ENCODE results near the gene DGAT2.

DGAT2 gene

GRCh38 chr11:75801362-75802020 lies 32.9 kb downstream of the DGAT2 start:
- no peak for DNase-seq (ENCODE audit: low read depth in 2 of 2)

- no peak for DNase-seq (ENCODE audit: low read depth in 2 of 2)
Observed at GRCh38 chr11:75802021-75802912, 33.7 kb downstream of the DGAT2 start.

- no peak for DNase-seq (ENCODE audit: low read depth in 2 of 2)
Observed at GRCh38 chr11:75802913-75803820, 34.6 kb downstream of the DGAT2 start.

- DNase-seq (ENCODE audit: low read depth in 2 of 2) = no peak
Observed at GRCh38 chr11:75809111-75809510, 40.5 kb downstream of the DGAT2 start.

DNA sequence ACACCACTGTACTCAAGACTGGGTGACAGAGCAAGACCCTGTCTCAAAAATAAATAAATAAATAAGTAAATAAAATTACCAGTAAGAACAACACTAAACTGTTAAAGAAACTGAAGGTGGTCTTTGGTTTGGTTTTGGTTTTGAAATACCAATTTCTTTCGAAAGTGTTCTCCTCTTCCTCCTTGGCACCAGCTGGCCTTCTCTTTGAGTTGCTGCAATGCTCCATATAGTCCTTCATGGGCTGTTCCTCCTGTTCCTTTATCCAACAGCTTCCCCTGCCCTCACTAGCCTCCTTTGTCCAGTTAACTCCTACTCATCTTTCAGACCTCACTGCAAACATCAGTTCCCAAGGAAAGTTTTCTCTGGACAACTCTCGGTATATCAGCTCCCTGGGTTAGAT lies 41.4 kb downstream of the DGAT2 start:
- DNase-seq (ENCODE audit: low read depth in 2 of 2) = no peak

GRCh38 chr11:75810637-75811390 lies 42.2 kb downstream of the DGAT2 start:
- DNase-seq (ENCODE audit: low read depth in 2 of 2) = no peak

- DNase-seq (ENCODE audit: low read depth in 2 of 2) = no peak
Observed at GRCh38 chr11:75811485-75811884, 42.9 kb downstream of the DGAT2 start.

DNA sequence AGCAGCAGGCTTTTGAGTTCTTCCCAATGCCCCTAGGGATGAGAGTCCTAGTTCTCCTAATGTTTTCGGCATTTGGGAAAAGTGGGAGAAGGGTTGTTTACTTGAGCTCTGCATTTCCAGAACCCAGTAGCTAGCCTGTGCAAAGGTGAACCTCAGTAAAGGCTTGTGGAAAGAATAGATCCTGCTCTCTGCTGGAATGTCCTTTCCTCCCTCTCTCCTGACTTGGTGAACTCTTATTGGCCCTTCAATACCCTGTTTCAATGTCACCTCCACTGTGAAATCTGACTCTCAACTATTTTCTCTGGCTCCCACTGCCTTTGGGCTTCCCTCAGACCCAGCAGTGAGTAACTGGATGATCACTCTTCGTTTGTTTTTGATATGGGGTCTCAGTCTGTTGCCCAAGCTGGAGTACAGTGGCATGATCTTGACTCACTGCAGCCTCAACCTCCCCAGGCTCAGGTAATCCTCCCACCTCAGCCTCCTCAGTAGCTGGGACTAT lies 44.0 kb downstream of the DGAT2 start:
- no peak for DNase-seq (ENCODE audit: low read depth in 2 of 2)

DNA sequence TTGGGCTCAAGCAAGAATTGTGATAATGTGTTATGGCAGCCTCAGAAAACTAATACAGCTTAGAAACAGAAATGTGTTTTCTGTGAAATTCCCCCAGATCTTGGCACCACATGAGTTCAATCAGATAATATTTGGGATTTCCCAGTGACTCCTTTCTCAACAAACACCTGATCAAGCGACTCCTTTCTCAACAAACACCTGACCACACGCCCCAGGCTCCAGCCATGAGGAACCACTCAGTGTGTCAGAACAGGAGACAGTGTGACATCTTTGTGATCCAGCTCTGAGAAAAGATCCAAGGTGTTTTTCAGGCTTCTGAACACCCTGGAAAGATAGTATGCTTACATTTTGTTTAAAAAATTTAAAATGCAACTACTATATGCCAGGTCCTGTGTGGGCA lies 44.5 kb downstream of the DGAT2 start:
- no peak for DNase-seq (ENCODE audit: low read depth in 2 of 2)

GRCh38 chr11:75813622-75814039 lies 45.1 kb downstream of the DGAT2 start:
- DNase-seq (ENCODE audit: low read depth in 2 of 2) = no peak

GRCh38 chr11:75814363-75814676 lies 45.7 kb downstream of the DGAT2 start:
- no peak for DNase-seq (ENCODE audit: low read depth in 2 of 2)

- peak; percentile 97 to 98 for DNase-seq (ENCODE audit: low read depth in 2 of 2)
Observed at GRCh38 chr11:75814677-75815344, 46.2 kb downstream of the DGAT2 start, which contains the start of gene UVRAG. Gene UVRAG (plus strand): TSS chr11:75815210. CDS start chr11:75815408, 198 bp downstream.

DNA sequence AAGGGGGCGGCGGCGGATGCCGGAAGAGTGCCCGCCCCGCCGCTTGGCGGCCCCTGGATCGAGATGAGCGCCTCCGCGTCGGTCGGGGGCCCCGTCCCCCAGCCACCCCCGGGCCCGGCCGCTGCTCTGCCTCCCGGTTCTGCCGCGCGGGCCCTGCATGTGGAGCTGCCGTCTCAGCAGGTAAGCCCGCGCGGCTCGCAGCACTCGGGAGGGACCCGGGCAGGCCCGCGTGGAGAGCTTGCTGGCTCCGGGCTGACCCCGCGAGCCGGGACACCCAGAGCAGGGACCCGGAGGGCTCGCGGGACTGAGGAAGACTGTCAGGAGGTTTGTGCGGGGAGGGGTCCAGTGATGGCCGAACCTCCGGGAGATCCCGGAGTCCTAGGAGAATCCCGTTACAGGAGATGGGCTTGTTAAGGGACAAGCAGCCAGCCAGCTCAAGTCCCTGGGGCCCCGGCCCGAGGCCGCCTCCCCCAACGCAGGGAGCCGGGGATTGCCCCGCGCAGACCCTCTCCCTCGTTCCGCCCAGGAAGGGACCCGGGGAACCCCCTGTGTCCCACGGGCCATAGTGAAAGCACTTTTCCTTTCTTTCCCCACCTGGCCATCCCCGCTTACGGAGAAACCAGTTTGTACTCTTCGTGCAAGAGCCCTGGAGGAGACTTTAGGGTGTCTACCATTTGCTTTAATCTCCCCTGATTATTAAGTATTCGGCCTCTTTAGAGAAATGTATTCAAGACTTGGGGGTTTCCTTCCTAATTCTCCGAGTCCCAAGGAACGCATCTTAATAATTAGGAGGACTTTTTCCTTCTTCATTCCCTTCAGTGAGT lies 47.0 kb downstream of the DGAT2 start:
- no peak for DNase-seq (ENCODE audit: low read depth in 2 of 2)

DNA sequence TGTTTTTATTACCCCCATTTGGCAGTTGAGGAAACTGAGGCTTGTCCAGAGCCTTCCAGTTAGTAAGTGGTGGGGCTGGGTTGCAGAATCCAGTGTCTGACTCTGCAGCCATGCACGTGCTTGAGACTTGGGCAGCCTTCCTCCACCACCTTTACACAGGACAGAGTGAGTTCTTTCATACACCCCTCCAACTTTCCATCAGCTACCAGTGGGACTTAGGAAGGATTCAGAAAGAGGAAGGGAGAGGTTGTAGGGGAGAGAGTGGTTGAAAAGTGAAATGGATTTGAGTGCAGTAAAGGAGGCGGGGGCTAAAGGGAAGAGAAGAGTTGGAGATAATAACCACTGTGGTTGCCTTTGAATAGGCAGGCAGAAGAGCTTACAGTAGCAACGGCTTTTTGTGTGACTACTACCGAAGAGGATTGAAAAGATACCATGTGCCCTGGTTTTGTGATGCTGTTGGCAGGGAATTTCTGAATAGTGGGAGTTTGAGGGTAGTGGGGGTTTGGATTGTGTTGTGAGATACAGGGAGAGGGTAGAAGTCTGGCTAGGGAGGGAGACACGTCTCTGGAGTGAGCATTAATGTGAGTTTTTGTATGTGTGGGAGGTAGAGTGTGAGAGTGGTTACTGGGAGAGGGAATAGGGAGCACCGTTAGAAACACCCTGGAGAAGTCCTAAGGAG lies 48.1 kb downstream of the DGAT2 start:
- no peak for DNase-seq (ENCODE audit: low read depth in 2 of 2)

DNA sequence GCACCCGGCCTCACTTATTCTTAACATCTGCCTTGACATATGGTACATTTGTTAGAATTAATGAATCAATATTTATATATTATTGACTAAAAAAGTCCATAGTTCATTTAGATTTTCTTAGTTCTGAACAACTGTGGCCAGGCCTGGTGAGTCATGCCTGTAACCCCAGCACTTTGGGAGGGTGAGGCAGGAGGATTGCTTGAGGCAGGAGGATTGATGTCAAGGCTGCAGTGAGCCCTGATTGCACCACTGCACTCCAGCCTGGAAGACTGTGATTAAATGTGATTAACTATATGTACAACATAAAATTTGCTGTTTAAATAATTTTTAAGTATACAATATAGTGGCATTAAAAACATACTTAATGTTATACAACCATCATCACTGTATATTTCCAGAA lies 52.1 kb downstream of the DGAT2 start:
- DNase-seq (ENCODE audit: low read depth in 2 of 2) = no peak

- DNase-seq (ENCODE audit: low read depth in 2 of 2) = no peak
Observed at GRCh38 chr11:75821202-75821601, 52.6 kb downstream of the DGAT2 start.

GRCh38 chr11:75822541-75822940 lies 54.0 kb downstream of the DGAT2 start:
- no peak for DNase-seq (ENCODE audit: low read depth in 2 of 2)

DNA sequence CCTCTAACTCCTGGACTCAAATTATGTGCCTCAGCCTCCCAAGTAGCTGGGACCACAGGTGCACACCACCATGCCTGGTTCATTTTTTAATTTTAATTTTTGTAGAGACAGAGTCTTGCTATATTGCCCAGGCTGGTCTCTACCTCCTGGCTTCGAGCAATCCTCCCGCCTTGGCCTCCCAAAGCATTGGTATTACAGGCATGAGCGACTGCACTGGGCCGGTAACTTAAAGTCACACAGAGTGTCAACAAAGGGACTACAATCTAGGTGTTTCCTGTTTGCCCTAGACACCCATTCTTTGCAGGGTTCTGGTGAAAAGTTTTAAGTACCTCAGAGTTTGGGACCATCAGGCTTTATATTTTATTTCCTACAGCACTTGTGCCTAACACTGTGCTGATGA lies 54.8 kb downstream of the DGAT2 start:
- DNase-seq (ENCODE audit: low read depth in 2 of 2) = no peak

- no peak for DNase-seq (ENCODE audit: low read depth in 2 of 2)
Observed at GRCh38 chr11:75823946-75824345, 55.4 kb downstream of the DGAT2 start.
